ENCODE measurements around the gene ATXN2L. TPM values are rescaled to one million over a fixed set of nuclear protein-coding genes. Genes with fewer than 3 reads are reported as not detected.

ATXN2L gene
- total and polyA plus RNA-seq, 10 of the 15 experiments (the other 5 are each of a cell fraction or from before 2014, with no cell fraction given), result 3.5 to 210 (median 61.1) TPM

- Histone ChIP-seq H2AFZ (ENCODE audit: control insufficient read depth, low read depth, low read length) (no peak overlapping the region), H3K4me3 (no peak overlapping the region), H3K27me3 (replicated peaks in 1 of 2; ENCODE audit: control insufficient read depth in 2 of 2, insufficient read depth in 2 of 2, low read length in 1 of 2) (no peaks in the 10 kb centered on the region), H3K27ac (ENCODE audit: control insufficient read depth, insufficient read depth) (no peak overlapping the region), H3K79me2 (ENCODE audit: control insufficient read depth, insufficient read depth, low read length) (no peaks in the 10 kb centered on the region), H3K36me3 (ENCODE audit: control insufficient read depth in 2 of 2, insufficient read depth in 2 of 2, low read length in 1 of 2) (peaks cover 40 to 45% of the 10 kb centered on the region in 2 experiments), H4K20me1 (ENCODE audit: control insufficient read depth, insufficient read depth) (no peaks in the 10 kb centered on the region), H3K4me2 (ENCODE audit: control insufficient read depth, insufficient read depth) (no peak overlapping the region), H3K9me3 (replicated peaks; ENCODE audit: control insufficient read depth, insufficient read depth, low read length) (no peaks in the 10 kb centered on the region), H3K9ac (ENCODE audit: control insufficient read depth, insufficient read depth, low read length) (no peak overlapping the region), H3K4me1 (ENCODE audit: control insufficient read depth, insufficient read depth, low read length) (no peaks in the 10 kb centered on the region)
- ChIA-PET CTCF (interaction anchor here (1.1 to 1.5 kb wide), 3 partner anchors 9 to 108 kb away, joined by 4 to 5 read pairs (median 5); partner anchors contain the start of gene TUFM), SMC1A (ENCODE audit: uncharacterized antibody, unreplicated experiment) (no interaction called here), POLR2A (no interaction called here), RAD21 (ENCODE audit: unreplicated experiment) (no interaction called here)
- intact Hi-C loops (cut with micrococcal nuclease; ENCODE audit: unreplicated experiment), result no loop called here
- in situ Hi-C loops (cut with MboI), result no loop called here
- no peak for DNase-seq (ENCODE audit: low read depth, low spot score)
- TF ChIP-seq MEF2B (IDR thresholded peaks at IDR 0.05; ENCODE audit: partially characterized antibody, poor library complexity, severe bottlenecking), result peak; percentile 67
- no peak for TF ChIP-seq GATAD2B (conservative IDR thresholded peaks at IDR 0.05; ENCODE audit: low read depth)
- no TSS peak for BruUV-seq (replicated peaks)
- no peak for FAIRE-seq
- 77% methylated on average over 6 of the region's 8 CpGs for WGBS (ENCODE audit: insufficient coverage, insufficient replicate concordance, low lambda C conversion rate, missing lambda C conversion rate)
- no peak for ATAC-seq
These were observed 13.9 kb downstream of the ATXN2L start for GRCh38 chr16:28836761-28837064.

GRCh38 chr16:28837672-28838557 lies 15.1 kb downstream of the ATXN2L start:
- H3K36me3 ChIP-seq (ENCODE audit: control insufficient read depth in 2 of 2, insufficient read depth in 2 of 2, low read length in 1 of 2), result peaks cover 34 to 41% of the 10 kb centered on the region in 2 experiments
- WGBS (ENCODE audit: insufficient coverage, insufficient replicate concordance, low lambda C conversion rate, missing lambda C conversion rate), result 95% methylated on average over 7 of the region's 7 CpGs
- no peak; the same call in 2 of the 3 replicates for ATAC-seq
- no peak for DNase-seq (ENCODE audit: low read depth, low spot score)
- H3K79me2 ChIP-seq (ENCODE audit: control insufficient read depth, insufficient read depth, low read length), result no peaks in the 10 kb centered on the region
- CTCF ChIA-PET, result interaction anchor here (0.9 to 2.3 kb wide), 3 partner anchors 9 to 107 kb away, joined by 3 to 8 read pairs (median 4); no protein-coding TSS in a partner anchor
- intact Hi-C loops (cut with micrococcal nuclease; ENCODE audit: unreplicated experiment) (no loop called here), in situ Hi-C loops (cut with MboI) (no loop called here)
- RAD21 ChIA-PET (ENCODE audit: unreplicated experiment), result interaction anchor here (0.7 kb wide), 1 partner anchor 107 kb away, joined by 3 read pairs; no protein-coding TSS in a partner anchor
- no peak overlapping the region for H3K4me2 ChIP-seq (ENCODE audit: control insufficient read depth, insufficient read depth)
- H4K20me1 ChIP-seq (ENCODE audit: control insufficient read depth, insufficient read depth), result no peaks in the 10 kb centered on the region
- no peaks in the 10 kb centered on the region for H3K9me3 ChIP-seq (replicated peaks; ENCODE audit: control insufficient read depth, insufficient read depth, low read length)
- no TSS peak for BruUV-seq (replicated peaks)
- H3K9ac ChIP-seq (ENCODE audit: control insufficient read depth, insufficient read depth, low read length), result no peak overlapping the region
- no peaks in the 10 kb centered on the region for H3K4me1 ChIP-seq (ENCODE audit: control insufficient read depth, insufficient read depth, low read length)
- H3K4me3 ChIP-seq, result no peak overlapping the region
- H3K27ac ChIP-seq (ENCODE audit: control insufficient read depth, insufficient read depth), result no peak overlapping the region
- FAIRE-seq, result no peak
- TF ChIP-seq POLR2A (IDR thresholded peaks at IDR 0.05; ENCODE audit: low read depth, low read length), result 0 out of 2 replicates have a peak, but pooled peaks have one; percentile 39
- no peak for TF ChIP-seq CBX3 (IDR thresholded peaks at IDR 0.05; ENCODE audit: borderline replicate concordance, low read depth)
- no peak for TF ChIP-seq WRNIP1 (IDR thresholded peaks at IDR 0.05; ENCODE audit: borderline replicate concordance, low read depth, low read length)
- TF ChIP-seq USF2 (IDR thresholded peaks at IDR 0.05; ENCODE audit: borderline replicate concordance, low read depth, low read length), result no peak
- TF ChIP-seq SPI1 (IDR thresholded peaks at IDR 0.05; ENCODE audit: borderline replicate concordance, insufficient read depth, low read depth, low read length), result peak; percentile 27; the same call in 1 of the 2 replicates
- TF ChIP-seq POLR2AphosphoS5 (IDR thresholded peaks at IDR 0.05; ENCODE audit: low read length), result peak; percentile 75
- no peaks in the 10 kb centered on the region for H3K27me3 ChIP-seq (replicated peaks in 1 of 2; ENCODE audit: control insufficient read depth in 2 of 2, insufficient read depth in 2 of 2, low read length in 1 of 2)
- POLR2A ChIA-PET, result interaction anchor here (0.5 kb wide), 1 partner anchor 96 kb away, joined by 4 read pairs; no protein-coding TSS in a partner anchor
- SMC1A ChIA-PET (ENCODE audit: uncharacterized antibody, unreplicated experiment), result interaction anchor here (1.0 kb wide), 1 partner anchor 107 kb away, joined by 3 read pairs; no protein-coding TSS in a partner anchor
- H2AFZ ChIP-seq (ENCODE audit: control insufficient read depth, low read depth, low read length), result no peak overlapping the region

Data from GM12878 (cell line).